ENCODE results near the gene DNHD1.
A peak's percentile ranks its signal among the peaks of the same experiment; 100 is the strongest.

DNHD1 gene

GRCh38 chr11:6601041-6601461 is 104.0 kb downstream of the DNHD1 start:
- DNase-seq, result no peak

GRCh38 chr11:6602096-6602940 is 105.2 kb downstream of the DNHD1 start:
- no peak for DNase-seq

DNA sequence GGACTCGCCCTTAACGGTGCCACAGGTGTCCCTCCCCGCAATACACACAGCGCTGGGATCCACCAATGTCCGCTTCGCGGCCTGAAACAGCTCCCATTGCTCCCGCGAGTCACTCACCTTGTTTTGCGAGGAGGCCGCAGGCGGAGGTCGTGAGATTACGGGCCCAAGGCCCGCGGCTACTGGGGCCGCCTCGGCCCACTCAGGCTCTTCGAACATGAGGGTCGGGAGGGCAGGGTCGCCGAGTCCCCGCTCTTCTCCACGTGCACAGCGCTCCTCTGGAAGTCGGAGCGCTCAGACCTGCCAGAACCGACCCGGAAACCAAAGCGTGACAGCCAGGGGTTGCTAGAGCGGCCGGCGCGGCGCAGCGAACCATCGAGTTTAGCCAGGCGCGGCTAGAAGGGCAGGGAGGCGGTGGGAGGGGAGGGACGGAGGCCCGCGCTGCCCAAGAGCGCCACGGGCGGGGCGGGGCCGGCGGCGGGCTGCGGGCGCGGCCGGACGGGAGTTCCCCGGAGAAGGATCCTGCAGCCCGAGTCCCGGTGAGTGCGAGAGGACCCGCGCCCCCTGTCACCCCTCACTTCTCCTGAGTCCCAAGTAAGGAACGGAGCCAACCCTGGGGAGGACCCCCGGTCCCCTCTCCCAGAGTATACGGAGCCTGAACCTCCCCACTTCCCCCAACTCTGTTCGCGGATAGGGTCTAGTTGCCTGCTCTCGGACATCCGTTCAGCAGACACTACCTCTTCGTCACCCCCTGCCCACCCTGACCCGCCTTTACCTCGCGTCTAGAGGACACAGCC is 106.4 kb downstream of the DNHD1 start, which contains the start of the genes ILK and RRP8:
TSS of gene ILK (plus strand) at position 488 of the 794 bp plus-strand sequence. CDS start 498 bp downstream, outside the sequence.
TSS of gene RRP8 (minus strand) at position 330 of the 794 bp plus-strand sequence. CDS start at position 216, 114 bp downstream.
- peak; percentile 64 to 78 (median 68) for DNase-seq

DNA sequence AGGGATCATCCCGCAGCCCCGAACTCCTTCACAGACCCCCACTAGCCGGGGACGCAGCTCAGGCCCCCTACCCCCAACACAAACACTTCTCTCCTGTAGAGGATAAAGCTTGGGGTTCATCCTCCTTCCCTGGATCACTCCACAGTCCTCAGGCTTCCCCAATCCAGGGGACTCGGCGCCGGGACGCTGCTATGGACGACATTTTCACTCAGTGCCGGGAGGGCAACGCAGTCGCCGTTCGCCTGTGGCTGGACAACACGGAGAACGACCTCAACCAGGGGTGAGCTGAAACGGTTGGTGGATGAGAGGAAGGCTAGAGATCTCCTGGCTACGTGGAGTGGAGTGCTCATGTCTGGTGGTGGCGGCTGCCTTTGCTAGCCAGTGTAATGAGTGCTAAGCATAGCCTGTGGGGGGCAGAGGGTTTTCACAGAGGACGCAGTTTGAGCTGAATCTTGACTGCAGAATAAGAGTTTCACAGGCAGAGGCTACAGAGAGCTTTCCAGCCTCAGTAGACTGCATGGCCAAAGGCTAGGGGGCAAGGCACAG is 107.1 kb downstream of the DNHD1 start:
- DNase-seq, result peak; percentile 26 to 65 (median 42)

DNA sequence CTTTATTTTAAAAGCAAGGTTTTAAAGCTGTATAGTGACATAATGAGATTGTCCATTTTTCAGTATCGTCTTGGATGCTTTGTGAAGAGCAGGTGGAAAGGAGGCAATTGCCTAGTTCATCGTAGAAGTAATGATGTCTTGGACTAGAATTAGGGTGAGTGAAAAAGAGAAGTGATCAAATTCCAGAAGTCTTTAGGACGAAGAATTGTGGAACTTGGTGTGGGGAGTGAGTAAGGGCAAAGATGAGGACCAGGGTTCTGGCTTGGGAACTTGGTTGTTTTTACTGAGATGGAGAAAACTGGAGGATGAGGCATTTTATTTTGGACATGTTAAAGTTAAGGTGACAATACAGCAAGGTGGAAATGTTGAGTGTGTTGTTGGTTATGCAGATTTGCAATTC is 107.7 kb downstream of the DNHD1 start:
- DNase-seq, result no peak

GRCh38 chr11:6606471-6607189 is 109.5 kb downstream of the DNHD1 start:
- DNase-seq, result peak in 1 of 6 experiments; percentile 45

DNA sequence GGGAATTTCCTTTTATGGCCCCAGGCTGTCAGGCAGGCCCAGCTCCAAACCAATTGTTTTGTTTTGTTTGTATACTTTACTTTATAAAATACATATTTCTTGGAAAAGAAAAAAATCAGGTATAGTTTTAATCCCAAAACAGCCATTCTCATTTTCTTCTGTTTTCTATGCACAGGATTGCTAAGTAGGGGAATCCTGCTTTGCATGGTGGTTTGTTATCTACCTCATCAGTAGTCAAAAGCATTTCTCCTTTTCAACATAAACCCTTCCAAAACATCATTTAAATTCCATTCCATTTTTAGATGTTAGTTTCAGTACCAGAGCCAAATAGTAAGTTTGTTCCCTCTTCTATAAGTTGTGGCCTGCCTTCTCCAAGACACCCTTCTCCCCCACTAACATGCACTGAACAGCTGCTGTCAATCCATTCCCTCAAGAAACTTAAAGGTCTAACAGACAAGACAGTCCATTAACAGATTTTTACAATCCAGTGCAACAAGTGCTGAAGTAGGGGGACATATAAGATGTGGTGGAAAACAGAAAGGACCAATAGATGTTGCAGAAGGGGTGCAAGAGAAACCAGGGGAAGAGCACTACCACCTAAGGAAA is 110.2 kb downstream of the DNHD1 start:
- no peak for DNase-seq

- DNase-seq, result no peak
Observed at GRCh38 chr11:6608011-6608410, 110.9 kb downstream of the DNHD1 start.

DNA sequence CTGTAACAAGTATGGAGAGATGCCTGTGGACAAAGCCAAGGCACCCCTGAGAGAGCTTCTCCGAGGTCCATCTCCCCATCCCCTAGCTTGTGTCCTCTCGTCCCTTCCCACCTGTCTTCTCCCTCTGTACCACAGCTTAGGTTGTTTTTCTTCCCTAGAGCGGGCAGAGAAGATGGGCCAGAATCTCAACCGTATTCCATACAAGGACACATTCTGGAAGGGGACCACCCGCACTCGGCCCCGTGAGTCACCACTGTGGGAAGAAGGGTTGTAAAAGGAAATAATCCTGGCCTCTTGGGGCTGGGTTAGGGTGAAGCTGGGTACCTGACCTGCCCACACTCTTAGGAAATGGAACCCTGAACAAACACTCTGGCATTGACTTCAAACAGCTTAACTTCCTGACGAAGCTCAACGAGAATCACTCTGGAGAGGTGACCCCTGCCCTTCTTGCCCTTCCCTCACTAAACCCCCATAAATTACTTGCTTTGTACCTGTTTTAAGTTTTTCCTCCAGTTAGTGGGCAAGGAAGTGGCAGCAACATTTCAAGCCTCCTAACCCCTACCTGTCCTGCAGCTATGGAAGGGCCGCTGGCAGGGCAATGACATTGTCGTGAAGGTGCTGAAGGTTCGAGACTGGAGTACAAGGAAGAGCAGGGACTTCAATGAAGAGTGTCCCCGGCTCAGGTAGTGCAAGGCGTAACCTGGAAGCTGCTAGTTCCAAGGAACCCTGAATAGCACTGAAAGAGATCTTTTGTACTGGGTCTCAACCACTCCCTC is 111.8 kb downstream of the DNHD1 start:
- DNase-seq, result no peak

DNA sequence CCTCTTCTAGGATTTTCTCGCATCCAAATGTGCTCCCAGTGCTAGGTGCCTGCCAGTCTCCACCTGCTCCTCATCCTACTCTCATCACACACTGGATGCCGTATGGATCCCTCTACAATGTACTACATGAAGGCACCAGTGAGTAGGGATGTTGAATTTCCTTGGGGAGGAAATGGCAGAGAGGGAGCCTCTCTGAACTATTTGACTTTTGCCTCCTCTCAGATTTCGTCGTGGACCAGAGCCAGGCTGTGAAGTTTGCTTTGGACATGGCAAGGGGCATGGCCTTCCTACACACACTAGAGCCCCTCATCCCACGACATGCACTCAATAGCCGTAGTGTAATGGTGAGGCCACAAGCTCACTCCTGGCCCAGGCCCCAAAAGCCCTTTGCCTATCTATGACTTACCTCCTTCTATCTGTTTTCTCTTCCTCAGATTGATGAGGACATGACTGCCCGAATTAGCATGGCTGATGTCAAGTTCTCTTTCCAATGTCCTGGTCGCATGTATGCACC is 112.5 kb downstream of the DNHD1 start:
- no peak for DNase-seq

GRCh38 chr11:6610591-6610990 is 113.5 kb downstream of the DNHD1 start:
- DNase-seq, result no peak

- peak in 2 of 6 experiments; percentile 25 to 41 for DNase-seq
Observed at GRCh38 chr11:6611092-6611962, 114.2 kb downstream of the DNHD1 start.

DNA sequence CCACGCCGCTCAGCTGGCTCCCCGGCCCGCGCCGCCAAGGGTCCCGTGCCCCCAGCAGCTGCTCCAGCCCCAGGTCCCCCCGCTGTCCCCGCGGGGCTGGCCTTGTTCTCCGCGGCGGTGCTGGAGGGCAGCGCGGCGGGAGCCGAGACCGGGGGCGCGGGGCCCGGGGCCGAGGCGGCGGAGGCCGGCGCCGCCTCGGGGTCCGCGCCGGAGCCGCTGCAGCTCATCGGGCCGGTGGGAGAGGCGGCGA is 114.8 kb downstream of the DNHD1 start:
- peak in 1 of 6 experiments; percentile 71 for DNase-seq

GRCh38 chr11:6612213-6613041 is 115.3 kb downstream of the DNHD1 start, which contains the start of gene TAF10:
Gene TAF10, minus strand, starts transcription at chr11:6612216. Its CDS starts 27 bp downstream, at chr11:6612189.
- DNase-seq, result peak; percentile 87 to 94 (median 93)

DNA sequence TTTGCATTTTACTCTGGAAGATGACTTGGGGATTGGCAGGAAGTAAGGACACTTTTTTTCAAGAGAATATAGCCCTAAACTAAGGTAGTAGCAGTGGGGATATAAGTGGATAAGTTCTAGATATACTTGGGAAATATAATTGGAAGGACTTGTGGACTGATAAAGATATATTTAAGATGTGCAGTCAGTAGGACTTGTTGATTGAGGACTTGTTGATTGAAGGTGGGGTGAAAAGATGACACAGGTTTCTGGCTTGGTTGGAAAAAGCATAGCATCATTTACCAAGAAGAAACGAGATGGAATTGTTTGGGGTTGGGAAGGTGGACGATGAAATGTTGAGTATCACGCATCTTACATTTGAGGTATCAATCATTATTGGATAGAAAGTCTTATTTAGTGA is 116.4 kb downstream of the DNHD1 start:
- no peak for DNase-seq

DNA sequence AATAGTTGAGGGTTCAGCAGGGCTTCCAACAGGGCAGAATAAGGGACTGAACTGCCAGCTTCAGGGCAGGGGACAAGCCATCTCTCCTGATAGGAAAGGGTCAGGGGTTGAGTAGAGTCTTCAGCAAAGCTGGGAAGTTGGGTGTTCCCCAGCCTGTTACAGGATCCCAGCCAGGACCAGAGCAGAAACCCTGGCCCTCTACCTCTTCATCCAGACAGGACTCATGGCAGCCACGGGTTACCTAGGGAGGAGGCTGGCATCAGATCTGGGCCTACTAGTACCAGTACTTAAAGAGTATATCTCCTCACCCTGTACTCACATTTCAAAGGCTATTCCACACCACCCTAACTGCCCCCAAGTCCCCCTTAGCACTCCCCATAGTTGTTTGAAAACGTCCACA is 117.4 kb downstream of the DNHD1 start:
- DNase-seq, result no peak

- no peak for DNase-seq
Observed at GRCh38 chr11:6615046-6615445, 118.0 kb downstream of the DNHD1 start.

DNA sequence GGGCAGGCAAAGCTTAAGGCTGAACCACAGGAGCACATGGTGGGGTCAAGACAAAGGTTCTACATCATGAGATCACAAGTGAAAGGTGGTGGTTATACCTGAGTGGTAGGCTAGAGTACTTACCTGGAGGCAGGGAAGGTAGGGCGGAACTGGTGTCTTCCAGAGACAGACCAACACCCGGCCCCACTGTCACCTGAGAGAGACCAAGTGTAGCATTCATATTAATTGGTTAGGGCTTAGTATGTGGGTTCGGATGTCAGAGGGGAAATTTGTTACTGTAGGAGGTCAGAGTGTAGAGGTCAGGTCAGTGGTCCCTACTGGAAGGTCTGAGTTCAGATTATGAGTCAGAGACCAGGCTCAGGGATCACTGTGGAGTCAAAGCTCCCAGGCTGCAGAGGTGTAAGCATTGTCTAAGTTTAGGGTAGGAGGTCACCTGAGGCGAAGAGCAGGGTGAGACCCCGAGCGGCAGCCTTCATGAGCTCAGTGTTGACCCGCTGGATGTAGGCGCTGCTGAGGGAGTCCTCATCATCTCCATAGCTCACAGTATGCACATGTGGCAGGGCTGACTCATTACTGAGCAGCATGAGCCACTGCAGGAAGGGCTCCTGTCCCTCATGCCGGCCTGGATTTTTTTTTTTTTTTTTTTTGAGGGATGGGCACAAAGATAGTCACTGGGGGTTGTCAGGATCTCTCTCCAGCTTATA is 119.0 kb downstream of the DNHD1 start:
- no peak for DNase-seq

Data from stimulated activated naive CD4-positive, alpha-beta T cell (primary cell).